Measurements from ENCODE around the gene WDR17.
A peak's percentile ranks its signal among the peaks of the same experiment; 100 is the strongest.
"Not testable (repeated sequence)": the region's sequence is repeated elsewhere in the genome, so short reads cannot be mapped to it uniquely, and the experiment has no call there.

The WDR17 gene

DNA sequence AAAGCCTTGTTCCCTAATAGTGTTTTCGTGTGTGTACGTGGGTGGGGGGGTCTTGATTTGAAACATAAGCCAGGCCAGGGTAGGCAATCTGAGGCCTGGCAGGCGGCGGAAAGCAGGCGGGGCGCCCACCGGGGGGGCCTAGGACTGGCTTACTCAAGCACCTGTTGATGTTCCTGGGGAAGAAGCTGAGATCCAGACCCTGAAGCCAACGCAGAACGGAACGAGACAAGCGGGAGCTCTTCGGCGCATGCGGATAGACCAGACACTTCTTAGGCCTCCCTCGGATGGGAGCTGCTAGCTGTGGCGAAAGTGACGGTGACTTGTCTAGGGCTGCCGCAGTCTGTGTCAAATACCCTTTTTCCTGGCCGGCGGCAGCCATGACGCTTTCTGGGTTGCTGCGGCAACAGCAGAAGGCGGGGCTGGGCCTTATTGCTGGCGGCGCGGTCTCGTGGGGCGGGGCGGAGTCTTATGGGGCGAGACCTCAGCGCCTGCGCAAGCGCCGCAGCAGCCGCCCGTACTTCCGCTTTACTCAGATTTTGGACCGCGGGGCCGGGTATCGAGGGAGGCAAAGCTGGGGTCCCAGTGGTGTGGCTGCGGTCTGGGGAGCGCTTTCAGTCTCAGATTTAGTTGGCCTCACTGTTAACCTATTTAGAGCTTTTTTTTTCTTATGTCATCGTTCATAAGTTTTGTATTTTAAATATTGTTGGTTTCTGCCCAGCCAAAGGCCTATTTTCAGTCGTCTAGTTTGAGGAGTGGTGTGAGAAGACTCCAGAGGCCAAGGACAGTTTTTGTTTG is 129.7 kb downstream of the WDR17 start, which contains the start of gene SPATA4:
Gene SPATA4 (minus strand): TSS at position 402 of the 795 bp plus-strand sequence. CDS start 23 bp downstream, at position 379.
- DNase-seq, result peak; percentile 89

GRCh38 chr4:176198316-176198903 is 132.8 kb downstream of the WDR17 start:
- DNase-seq, result peak; percentile 19

DNA sequence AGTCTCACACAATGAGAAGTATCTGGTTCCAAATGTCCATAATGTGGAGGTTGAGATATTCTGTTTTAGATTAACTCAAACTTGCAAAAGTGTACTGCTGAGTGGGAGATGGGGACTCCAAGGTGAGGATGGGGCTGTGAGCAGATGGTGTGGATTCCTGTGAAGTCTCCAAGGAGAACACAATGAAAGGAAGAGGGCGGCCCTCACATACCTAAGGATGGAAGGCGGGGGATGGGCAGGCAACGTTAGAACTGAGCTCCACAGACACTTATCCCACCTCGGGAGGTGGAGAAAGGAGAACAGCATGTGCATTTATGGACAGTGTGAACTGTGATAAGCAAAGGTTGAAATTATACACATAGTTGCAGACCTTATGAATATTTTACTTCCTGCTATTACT is 139.7 kb downstream of the WDR17 start:
- DNase-seq, result no peak

DNA sequence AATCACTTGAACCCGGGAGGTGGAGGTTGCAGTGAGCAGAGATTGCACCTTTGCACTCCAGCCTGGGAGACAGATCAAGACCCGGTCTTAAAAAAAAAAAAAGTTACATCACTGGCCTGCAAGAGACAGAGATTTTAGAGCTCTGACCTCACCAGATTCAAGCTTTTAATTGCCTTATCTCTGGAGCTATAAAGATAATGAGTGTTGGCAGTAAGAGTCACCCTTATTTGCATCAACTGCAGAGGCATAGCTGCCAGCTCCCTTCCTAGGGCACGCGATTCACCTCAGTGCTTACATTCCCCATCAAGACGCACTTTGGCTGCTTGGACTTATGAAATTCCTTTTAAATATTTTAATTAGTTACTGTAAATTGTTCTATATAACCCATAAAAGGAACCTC is 142.2 kb downstream of the WDR17 start:
- no peak for DNase-seq

- DNase-seq, result no peak
Measured at GRCh38 chr4:176209535-176209934, 143.9 kb downstream of the WDR17 start.

GRCh38 chr4:176210101-176210500 is 144.5 kb downstream of the WDR17 start:
- no peak for DNase-seq

- DNase-seq, result no peak
Measured at GRCh38 chr4:176210579-176211296, 145.1 kb downstream of the WDR17 start.

- not testable (repeated sequence) for DNase-seq
Measured at GRCh38 chr4:176212351-176212750, 146.7 kb downstream of the WDR17 start.

DNA sequence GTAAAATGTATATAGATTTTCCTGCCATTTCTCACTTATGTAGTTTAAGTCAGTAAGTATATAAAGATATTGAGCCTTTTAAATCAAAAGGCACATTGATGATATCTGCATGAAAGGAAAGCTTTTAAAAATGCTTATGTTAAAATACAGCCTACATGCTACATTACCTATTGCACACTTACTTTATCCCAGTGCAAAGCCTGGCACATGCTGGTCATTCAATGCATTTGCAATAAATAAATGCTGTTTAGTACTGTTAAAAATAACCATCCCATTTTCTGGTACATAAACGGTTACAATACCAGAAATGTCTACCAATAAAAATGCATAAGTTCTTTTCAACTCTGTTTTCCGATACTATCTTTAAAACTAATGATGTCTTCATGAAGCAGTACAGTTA is 151.9 kb downstream of the WDR17 start:
- no peak for DNase-seq

GRCh38 chr4:176222149-176222548 is 156.5 kb downstream of the WDR17 start:
- no peak for DNase-seq

GRCh38 chr4:176223561-176223960 is 157.9 kb downstream of the WDR17 start:
- no peak for DNase-seq

- no peak for DNase-seq
Measured at GRCh38 chr4:176226736-176227135, 161.1 kb downstream of the WDR17 start.

DNA sequence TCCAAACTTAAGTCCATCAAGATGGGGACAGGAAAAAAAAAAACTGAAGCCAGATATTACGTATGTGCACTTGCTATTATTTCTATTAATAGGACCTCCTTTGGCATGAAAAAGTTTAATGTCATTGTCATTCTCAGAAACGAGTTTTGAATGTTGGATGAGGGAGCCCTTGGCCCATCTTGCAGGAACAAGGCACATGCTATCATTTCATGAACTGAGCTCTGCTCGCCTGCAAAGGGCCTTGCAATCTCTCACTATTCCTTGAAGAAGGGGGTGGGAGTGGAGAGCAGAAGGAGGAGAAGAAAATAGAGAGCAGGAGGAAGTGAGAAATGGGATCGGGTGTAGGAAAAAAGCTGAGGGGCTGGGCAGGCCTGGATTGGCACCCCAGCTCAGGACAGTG is 164.0 kb downstream of the WDR17 start:
- DNase-seq, result no peak

Measured in NCI-H345 (cell line).